Activated B cell treated with CpG ODN at 0.5 μM for 24 hours (primary cell): ENCODE results near the gene SLK. TPM values are rescaled to one million over a fixed set of nuclear protein-coding genes. Genes with fewer than 3 reads are reported as not detected.

Experiments used
- ATAC-seq: fragments of 200-7000 bp; cut with Tn5 transposase; one replicate; pipeline ENCODE4 v1.10.0; 2021; ENCODE audit warnings: low read depth, mild to moderate bottlenecking, moderate library complexity
- CTCF ChIA-PET: fragments of 350-600 bp; sonication (Branson Sonifier 250); formaldehyde crosslinking; loops from one replicate; lab custom pipeline; 2021; ENCODE audit warnings: antibody characterized with exemption; lab: Charles Lee
- POLR2A ChIA-PET: fragments of 350-600 bp; sonication (Branson Sonifier 250); formaldehyde crosslinking; loops from one replicate; lab custom pipeline; 2021; ENCODE audit warnings: antibody characterized with exemption; lab: Charles Lee
- DNase-seq: peaks from one replicate; pipeline ENCODE4 v3.0.0; 2022
- H3K27ac Mint-ChIP-seq: one replicate; pipeline ENCODE4 v1.8.0; 2020; ENCODE audit warnings: mixed read lengths
- H3K27me3 Mint-ChIP-seq: one replicate; pipeline ENCODE4 v1.8.0; 2021; ENCODE audit warnings: mixed read lengths
- H3K36me3 Mint-ChIP-seq: one replicate; pipeline ENCODE4 v1.8.0; 2021; ENCODE audit warnings: low read depth, mixed read lengths
- H3K4me1 Mint-ChIP-seq: one replicate; pipeline ENCODE4 v1.8.0; 2021; ENCODE audit warnings: mixed read lengths
- H3K4me3 Mint-ChIP-seq: one replicate; pipeline ENCODE4 v1.8.0; 2020; ENCODE audit warnings: mild to moderate bottlenecking, mixed read lengths
- H3K9me3 Mint-ChIP-seq: one replicate; pipeline ENCODE4 v1.8.0; 2020; ENCODE audit warnings: mixed read lengths
- CTCF ChIP-seq: fragments of 200-600 bp; IDR thresholded peaks from one replicate; pipeline ENCODE4 v1.8.0; 2022; ENCODE audit warnings: antibody characterized with exemption, mild to moderate bottlenecking
- intact Hi-C: fragments of 100-400 bp; cut with micrococcal nuclease; formaldehyde crosslinking; loops from one replicate; pipeline ENCODE4 v1.15.1; 2024
- total RNA-seq: library from RNA; stranded (reverse); gene quantifications from 2 replicates; pipeline ENCODE4 v1.2.3, GENCODE V29; 2022

SLK gene
- total RNA-seq, 1 donor from 2014 or later, result 14.0 TPM

- Mint-ChIP-seq H3K27ac (no peak overlapping the region), H3K36me3 (peaks cover 7% of the 10 kb centered on the region), H3K9me3 (no peaks in the 10 kb centered on the region), H3K27me3 (no peaks in the 10 kb centered on the region), H3K4me1 (no peaks in the 10 kb centered on the region), H3K4me3 (no peak overlapping the region)
- intact Hi-C loops, result no loop called here
- CTCF ChIA-PET, result no interaction called here
- DNase-seq (no peak), ATAC-seq (no peak)
- POLR2A ChIA-PET, result no interaction called here
- TF ChIP-seq CTCF, result no peak
Measured at GRCh38 chr10:104035194-104036068, 68.5 kb downstream of the SLK start.

GRCh38 chr10:104036069-104036384 lies 69.1 kb downstream of the SLK start:
- ChIA-PET POLR2A (no interaction called here), CTCF (no interaction called here)
- intact Hi-C loops, result no loop called here
- Mint-ChIP-seq H3K4me1 (no peaks in the 10 kb centered on the region), H3K27ac (no peak overlapping the region), H3K9me3 (no peaks in the 10 kb centered on the region), H3K4me3 (no peak overlapping the region), H3K36me3 (peaks cover 7% of the 10 kb centered on the region), H3K27me3 (no peaks in the 10 kb centered on the region)
- ATAC-seq (no peak), DNase-seq (no peak)
- no peak for TF ChIP-seq CTCF

- ATAC-seq, result no peak
- intact Hi-C loops, result no loop called here
- TF ChIP-seq CTCF, result no peak
- Mint-ChIP-seq H3K27ac (no peak overlapping the region), H3K4me1 (no peaks in the 10 kb centered on the region), H3K27me3 (no peaks in the 10 kb centered on the region), H3K36me3 (peaks cover 4% of the 10 kb centered on the region), H3K9me3 (no peaks in the 10 kb centered on the region), H3K4me3 (no peak overlapping the region)
- ChIA-PET CTCF (no interaction called here), POLR2A (no interaction called here)
- DNase-seq, result no peak
Measured at GRCh38 chr10:104036518-104037260, 69.7 kb downstream of the SLK start.

- H3K27ac Mint-ChIP-seq, result no peak overlapping the region
- no peak for TF ChIP-seq CTCF
- intact Hi-C loops, result no loop called here
- no peaks in the 10 kb centered on the region for H3K27me3 Mint-ChIP-seq
- POLR2A ChIA-PET, result no interaction called here
- H3K4me3 Mint-ChIP-seq, result no peak overlapping the region
- no peak for ATAC-seq
- H3K4me1 Mint-ChIP-seq, result no peaks in the 10 kb centered on the region
- DNase-seq, result no peak
- CTCF ChIA-PET, result no interaction called here
- peaks cover 2% of the 10 kb centered on the region for H3K36me3 Mint-ChIP-seq
- no peaks in the 10 kb centered on the region for H3K9me3 Mint-ChIP-seq
Measured at GRCh38 chr10:104037261-104037951, 70.5 kb downstream of the SLK start.

GRCh38 chr10:104038537-104038936 lies 71.6 kb downstream of the SLK start:
- Mint-ChIP-seq H3K36me3 (no peaks in the 10 kb centered on the region), H3K27ac (no peak overlapping the region), H3K27me3 (no peaks in the 10 kb centered on the region), H3K4me3 (no peak overlapping the region), H3K4me1 (no peaks in the 10 kb centered on the region), H3K9me3 (no peaks in the 10 kb centered on the region)
- TF ChIP-seq CTCF, result no peak
- DNase-seq (no peak), ATAC-seq (no peak)
- CTCF ChIA-PET, result no interaction called here
- POLR2A ChIA-PET, result no interaction called here
- intact Hi-C loops, result no loop called here
